Measurements from ENCODE around the gene FAM167B.

Gene FAM167B

GRCh38 chr1:32246888-32247273 lies at the start of gene FAM167B:
TSS of gene FAM167B (plus strand) at chr1:32247222. CDS start at chr1:32247422, 200 bp downstream.
- no peak for DNase-seq (ENCODE audit: extremely low read depth in 1 of 2, low read depth in 1 of 2)

DNA sequence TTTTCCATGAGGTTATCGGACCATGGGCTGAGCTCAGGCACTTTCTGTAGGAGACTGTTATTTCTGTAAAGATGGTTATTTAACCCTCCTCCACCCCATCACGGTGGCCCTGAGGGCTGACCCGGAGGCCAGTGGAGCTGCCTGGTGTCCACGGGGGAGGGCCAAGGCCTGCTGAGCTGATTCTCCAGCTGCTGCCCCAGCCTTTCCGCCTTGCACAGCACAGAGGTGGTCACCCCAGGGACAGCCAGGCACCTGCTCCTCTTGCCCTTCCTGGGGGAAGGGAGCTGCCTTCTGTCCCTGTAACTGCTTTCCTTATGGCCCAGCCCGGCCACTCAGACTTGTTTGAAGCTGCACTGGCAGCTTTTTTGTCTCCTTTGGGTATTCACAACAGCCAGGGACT lies 49.2 kb upstream of the FAM167B start:
- no peak for DNase-seq (ENCODE audit: extremely low read depth in 1 of 2, low read depth in 1 of 2)

- no peak for DNase-seq (ENCODE audit: extremely low read depth in 1 of 2, low read depth in 1 of 2)
These were observed 48.6 kb upstream of the FAM167B start for GRCh38 chr1:32198237-32199042.

DNA sequence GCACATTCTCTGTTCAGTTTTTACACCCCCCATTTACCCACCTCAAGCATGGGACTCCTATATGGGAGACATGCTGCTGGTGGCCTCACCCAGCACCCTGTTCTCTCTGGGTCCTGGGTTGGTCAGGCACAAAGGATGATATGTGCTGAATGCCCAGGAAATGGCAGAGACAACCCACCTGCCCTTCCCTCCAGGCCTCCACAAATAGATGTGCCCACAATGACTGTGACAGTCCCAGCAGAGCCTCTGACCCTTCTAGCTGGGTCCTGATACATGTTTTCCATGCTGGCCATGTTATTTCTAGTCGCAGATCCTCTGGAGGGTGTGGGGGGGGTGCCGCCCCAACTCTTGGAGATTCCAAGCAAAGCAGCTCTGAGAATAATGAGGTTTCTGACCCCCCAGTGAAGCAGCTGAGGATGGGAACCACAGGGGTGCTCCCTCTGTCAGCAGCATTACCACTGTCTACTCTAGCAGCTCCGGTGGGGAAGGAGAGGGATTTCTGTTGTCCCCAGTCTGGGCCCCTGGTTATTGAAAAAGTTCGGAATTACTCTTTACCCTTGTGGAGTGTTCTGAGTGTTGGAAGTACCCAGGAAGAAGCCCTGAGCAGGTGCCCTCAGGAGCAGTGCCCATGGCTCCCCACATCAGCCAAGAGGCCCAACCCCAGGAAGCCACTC lies 47.8 kb upstream of the FAM167B start:
- no peak for DNase-seq (ENCODE audit: extremely low read depth in 1 of 2, low read depth in 1 of 2)

DNA sequence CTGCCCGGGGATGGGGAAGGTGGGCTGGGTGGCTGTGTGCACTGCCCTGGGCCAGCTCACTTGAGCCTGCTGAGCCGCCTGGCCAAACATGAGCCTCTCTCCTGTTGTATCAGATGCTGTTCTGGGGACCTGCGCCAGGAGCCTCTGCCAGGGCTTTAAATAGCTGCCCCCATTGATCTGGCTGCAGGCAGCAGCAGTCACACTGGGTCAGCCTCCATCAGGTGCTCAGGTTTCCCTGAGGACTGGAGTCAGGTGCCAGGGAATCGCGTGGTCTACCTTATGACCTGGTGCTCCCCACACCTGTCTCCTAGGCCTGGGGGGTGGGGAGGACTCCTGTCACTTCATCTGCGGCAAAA lies 47.3 kb upstream of the FAM167B start:
- no peak for DNase-seq (ENCODE audit: extremely low read depth in 1 of 2, low read depth in 1 of 2)

DNA sequence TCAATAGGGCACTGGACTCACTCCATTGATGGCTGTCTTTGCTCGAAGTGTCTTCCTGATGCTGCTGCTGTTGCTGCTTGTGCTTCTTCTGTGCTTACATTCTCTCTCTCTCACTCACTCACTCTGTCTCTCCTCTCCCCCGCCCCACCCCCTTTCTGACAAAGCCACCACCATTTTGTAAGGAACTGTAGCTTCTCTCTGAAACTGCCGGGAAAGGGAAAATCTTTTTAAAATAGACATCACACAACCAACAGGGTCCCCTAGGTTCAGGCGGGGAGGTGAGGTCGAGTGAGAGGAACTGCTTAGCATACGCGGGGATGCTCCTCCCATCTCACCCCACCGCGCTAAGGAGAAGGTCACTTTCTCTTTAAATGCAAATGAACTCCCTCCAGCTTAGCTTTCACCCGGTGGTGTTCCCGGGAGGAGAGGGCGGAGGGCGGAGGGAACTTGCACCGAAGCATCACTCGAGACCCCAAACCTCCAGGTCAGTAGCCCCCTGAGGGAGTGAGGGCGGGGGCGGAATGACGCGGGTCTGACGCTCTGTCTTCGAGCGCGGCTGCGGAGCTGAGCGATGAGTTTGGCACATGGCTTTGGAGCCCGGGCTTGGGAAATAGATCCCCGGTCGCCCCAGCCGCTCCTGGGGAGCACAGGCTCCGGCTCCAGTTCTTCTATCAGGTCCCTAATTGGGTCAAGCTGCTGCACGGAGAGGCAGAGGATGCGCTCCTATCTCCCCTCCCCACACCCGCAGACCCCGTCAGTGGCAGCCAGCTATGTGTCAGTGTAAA lies 46.6 kb upstream of the FAM167B start, which contains the start of gene CCDC28B:
Gene CCDC28B, plus strand, starts transcription at position 370 of the 785 bp plus-strand sequence. CDS start 1,341 bp downstream, outside the sequence.
- DNase-seq (ENCODE audit: extremely low read depth in 1 of 2, low read depth in 1 of 2), result peak in 1 of 2 donors; percentile 25

- DNase-seq (ENCODE audit: extremely low read depth in 1 of 2, low read depth in 1 of 2), result peak; percentile 69 to 82
These were observed 45.8 kb upstream of the FAM167B start for GRCh38 chr1:32201011-32201855.

- no peak for DNase-seq (ENCODE audit: extremely low read depth in 1 of 2, low read depth in 1 of 2)
These were observed 42.1 kb upstream of the FAM167B start for GRCh38 chr1:32204943-32205361.

DNA sequence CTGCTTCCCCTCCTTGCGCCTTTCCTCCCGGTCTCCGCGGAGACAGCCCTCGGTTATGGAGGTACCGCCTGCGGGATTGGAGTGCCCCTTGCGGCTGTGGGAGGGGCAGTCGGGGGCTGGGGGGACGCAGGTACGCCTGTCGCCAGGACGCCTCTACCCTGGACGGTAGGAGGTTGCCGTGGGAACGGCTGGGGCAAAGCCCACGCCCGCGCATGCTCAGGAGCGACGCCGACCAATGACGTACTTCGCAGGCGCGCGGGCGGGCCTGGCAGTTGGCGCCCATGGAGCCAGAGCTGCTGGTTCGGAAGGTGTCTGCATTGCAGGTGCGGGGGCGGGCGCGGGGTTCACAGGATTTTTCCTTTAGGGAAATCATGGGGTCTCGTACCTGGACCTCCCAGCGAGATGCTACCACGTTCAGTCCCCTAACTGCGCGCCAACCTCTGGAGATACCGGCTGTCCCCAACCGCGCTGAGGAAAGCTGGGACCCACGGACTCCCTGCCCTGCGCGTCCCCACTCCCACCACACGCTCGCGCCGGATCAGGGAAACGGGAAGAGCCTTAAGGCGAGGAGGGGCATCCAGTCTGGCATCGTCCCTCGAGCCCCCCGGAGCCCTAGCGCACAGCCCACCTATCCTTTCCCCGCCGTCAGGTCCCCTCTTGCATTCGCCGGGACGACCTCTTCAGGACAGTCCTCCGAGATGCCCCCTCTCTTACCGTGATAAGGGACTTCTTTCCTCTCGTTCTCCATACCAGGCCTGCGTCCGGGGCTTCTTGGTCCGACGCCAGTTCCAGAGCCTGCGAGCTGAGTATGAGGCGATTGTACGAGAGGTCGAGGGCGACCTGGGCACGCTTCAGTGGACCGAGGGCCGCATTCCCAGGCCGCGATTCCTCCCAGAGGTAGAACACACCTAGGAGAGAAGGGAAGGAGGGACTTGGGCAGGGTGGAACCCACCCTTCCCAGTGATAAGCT lies 41.3 kb upstream of the FAM167B start, which contains the start of gene IQCC:
Gene IQCC, plus strand, starts transcription at position 271 of the 970 bp plus-strand sequence. Its CDS starts 11 bp downstream, at position 282.
- peak; percentile 71 to 76 for DNase-seq (ENCODE audit: extremely low read depth in 1 of 2, low read depth in 1 of 2)

- no peak for DNase-seq (ENCODE audit: extremely low read depth in 1 of 2, low read depth in 1 of 2)
These were observed 38.6 kb upstream of the FAM167B start for GRCh38 chr1:32208469-32208868.

- no peak for DNase-seq (ENCODE audit: extremely low read depth in 1 of 2, low read depth in 1 of 2)
These were observed 38.1 kb upstream of the FAM167B start, which contains the start of gene DCDC2B for GRCh38 chr1:32208891-32209328. TSS of gene DCDC2B (plus strand) at chr1:32209089. CDS start at chr1:32209094, 5 bp downstream.

- DNase-seq (ENCODE audit: extremely low read depth in 1 of 2, low read depth in 1 of 2), result no peak
These were observed 31.2 kb upstream of the FAM167B start for GRCh38 chr1:32215629-32216480.

- DNase-seq (ENCODE audit: extremely low read depth in 1 of 2, low read depth in 1 of 2), result no peak
These were observed 30.5 kb upstream of the FAM167B start for GRCh38 chr1:32216566-32216965.

- no peak for DNase-seq (ENCODE audit: extremely low read depth in 1 of 2, low read depth in 1 of 2)
These were observed 28.0 kb upstream of the FAM167B start for GRCh38 chr1:32219022-32219421.

DNA sequence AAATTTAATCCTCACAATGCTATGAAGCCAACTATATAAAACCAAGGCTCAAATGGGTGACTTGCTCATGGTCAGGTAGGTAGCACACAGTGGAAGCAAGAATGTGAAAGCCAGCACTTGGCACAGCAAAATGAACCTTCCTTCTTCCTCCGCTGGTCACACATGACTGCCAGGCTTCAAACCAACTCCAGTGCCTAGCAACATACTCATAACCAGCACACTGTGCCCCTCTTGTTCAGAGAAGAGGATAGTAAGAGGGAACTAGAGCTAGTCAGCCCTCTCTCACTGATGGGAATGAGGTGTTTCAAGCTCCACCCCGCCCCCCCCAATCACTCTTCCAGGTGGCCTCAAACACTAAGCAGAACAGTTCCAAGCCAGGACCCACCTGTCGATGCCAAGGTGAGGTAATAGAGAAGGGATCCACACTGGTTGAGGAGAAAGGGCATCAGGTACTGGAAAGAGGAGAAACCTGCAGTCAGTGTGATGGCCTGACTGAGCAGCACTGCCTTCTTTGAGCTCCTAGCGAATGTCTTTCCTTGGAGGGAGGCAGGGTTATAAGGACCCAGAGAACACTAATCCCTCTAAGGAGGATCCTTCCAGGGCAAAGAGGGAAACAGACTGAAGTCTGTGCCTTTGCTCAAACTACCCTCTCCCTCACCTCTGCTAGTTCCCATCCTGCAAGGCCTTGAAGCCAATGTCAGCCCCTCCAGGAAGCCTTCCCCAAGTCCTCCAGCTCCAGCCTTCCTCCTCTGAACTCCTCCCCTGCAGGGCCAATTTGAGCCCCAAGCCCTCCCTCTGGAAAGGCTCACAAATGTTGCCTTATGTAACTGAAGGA lies 26.1 kb upstream of the FAM167B start:
- DNase-seq (ENCODE audit: extremely low read depth in 1 of 2, low read depth in 1 of 2), result no peak

- no peak for DNase-seq (ENCODE audit: extremely low read depth in 1 of 2, low read depth in 1 of 2)
These were observed 25.4 kb upstream of the FAM167B start for GRCh38 chr1:32221581-32221979.

Measured in stimulated activated CD8-positive, alpha-beta memory T cell treated with anti-CD3 and anti-CD28 coated beads, Interleukin-7, amount 100 ng/mL, for 48 hours (primary cell).